ENCODE results near the gene ZNF407.
A peak's percentile ranks its signal among the peaks of the same experiment; 100 is the strongest.

The ZNF407 gene

DNA sequence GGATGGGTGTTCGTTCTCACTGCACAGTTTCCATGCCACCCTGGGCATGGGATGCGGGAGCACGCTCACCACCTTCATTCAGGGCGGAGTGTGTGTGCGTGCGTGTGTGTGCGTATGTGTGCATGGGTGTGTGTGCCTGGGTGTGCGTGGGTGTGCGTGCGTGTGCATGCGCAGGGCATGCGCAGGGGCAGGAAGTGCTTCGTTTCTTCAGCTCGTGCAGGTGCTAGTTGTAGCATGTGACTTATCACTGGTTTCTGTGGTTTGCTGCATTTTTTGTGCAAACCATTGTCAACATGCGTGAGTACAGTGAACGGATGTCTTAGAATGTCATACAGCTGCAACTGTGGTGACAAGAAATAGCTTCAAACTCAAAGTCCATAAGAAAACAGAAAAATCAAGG is 431.8 kb downstream of the ZNF407 start:
- no peak for DNase-seq

DNA sequence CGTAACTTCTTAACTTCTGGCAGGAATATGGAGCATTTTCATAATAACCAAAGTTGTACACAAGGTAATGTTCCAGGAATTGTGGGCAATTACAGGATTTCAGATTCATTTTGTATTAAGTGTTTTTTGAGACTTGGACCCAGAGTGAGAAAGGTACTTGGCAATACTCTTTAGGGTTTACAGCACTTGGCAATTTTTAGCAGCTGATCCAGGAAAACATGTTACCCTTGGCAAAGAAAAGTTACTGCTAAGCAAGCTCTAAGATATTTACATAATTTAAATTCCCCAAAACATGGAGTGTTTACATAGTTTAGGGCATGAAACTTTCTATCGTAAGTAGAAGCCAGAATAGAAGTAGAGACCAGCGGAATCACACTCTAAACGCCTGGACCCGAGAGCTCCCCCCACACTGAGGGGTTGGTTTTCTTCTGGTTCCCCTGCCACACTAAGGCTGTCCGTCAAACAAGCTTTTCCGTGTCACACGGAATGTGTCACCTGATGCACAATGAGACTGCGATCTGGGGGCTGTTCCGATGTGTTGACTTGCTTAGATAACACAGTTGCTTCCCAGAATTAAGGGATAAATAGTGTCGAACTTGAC is 434.1 kb downstream of the ZNF407 start:
- no peak for DNase-seq

DNA sequence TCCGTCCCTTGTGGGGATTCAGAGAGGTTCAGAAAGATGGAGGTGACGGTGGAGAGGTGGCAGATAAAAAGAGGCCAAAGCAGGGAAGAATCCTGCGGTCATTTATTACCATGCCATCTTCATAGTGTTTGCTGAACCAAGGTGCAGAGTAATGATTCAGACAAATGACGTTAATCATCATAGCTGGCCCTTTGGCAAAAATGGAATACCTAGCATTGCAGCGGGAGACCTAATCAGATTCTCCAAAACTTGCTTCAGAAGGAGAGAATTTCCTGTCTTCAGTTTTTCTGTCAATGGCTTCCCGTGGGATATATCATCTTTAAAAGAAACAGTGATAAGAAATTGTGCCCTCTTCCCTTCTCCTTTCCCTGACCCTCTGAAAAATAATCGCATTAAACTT is 435.8 kb downstream of the ZNF407 start:
- DNase-seq, result no peak

DNA sequence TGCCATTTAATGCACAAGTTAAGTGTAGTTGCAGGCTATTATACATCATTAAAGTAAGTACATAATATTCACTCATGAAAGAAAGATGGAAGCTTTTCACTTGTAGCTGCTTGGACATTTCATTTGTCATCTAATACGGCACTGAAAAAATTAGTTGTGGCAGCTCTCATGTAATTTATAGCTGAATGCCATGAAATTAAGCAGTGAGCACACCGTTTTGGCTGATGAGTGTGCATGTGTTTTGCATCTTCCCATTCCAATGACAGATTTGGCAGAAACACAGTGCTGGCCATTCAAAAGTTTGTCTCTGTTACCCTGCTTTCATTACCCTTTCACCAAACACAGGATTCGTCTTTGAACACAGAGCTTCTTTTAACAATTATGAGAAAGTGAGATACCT is 437.3 kb downstream of the ZNF407 start:
- no peak for DNase-seq

DNA sequence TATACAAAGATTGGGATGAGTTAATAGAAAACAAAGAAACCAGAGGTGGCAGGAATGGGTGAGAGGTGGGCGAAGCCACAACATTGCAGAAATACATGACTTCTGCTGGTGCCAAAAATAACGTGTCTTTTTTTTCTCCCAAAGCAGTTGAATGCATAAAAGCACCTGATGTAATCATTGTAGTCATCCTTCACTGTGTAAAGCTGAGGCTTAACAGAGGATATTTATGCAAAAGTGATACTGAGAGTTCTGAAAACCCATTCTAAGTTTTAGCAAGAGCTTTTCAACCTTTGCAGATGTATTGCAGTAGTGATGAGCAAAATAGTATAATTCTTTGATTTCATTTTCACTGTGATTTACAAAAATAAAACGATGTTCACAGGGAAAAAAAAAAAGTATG is 438.3 kb downstream of the ZNF407 start:
- no peak for DNase-seq

DNA sequence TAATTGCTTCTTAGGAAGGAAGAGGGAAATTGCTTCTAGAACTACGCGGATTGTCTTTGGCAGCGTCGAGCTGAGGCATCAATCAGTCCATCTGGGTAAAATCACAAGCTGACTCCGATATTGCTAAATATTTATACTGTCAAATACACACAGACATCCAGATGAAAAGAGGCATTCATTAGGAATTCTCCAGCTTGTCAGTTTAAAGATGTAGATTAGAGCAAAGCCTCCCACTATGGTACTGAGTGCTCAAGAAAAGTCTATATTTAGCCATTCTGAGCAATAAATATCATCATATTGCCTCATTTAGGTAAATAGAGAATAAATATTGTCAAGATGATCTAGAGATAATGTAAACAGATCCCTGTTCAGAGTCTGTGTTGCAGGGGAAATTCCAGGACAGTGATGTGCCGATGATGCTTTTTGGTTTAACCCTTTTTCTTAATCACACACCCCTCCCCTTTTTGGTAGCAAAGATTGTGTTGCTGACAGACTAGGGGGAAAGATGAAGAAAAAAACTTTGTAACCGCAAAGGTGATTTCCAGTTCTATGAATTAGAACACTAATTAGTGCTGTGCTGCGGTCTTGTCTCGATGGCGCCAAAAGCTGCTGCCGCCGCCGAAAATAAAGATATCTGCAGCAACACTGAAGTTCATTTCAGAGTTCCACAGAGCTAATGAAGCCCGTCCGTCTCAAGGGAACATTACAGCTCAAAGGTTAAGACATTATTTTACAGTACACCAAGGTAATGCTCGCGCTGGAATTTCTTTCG is 439.4 kb downstream of the ZNF407 start:
- DNase-seq, result no peak

DNA sequence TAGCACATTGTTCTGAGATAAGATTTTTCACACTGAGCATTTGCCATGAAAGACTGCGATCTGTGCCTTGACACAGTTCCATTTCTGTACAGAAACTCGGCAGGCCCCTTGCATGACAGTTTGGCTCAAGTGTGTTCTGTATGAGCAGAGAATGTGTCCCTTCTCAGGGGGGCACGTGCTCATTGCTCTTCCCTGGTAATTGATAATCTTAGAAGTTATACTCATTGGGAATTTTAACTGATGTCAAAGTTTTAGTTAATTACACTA is 440.0 kb downstream of the ZNF407 start:
- no peak for DNase-seq

DNA sequence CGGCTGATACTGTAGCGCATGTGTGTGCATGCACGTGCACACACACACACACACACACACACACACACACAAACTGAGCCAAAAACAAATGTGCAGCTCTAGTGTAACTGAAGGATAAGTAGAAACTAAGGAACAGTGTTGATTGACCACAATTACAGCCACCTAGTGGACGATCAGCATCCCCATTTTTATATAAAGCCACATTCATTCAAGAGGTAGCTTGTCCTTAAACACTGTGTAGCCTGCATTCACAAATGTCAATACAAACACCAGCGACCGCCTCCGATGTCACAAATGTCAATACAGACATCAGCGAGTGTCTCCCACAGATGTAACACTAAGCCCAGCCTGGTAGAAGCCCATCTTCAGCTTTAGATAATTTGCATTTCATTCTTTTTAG is 443.9 kb downstream of the ZNF407 start:
- peak; percentile 14 to 20 (median 19) for DNase-seq

DNA sequence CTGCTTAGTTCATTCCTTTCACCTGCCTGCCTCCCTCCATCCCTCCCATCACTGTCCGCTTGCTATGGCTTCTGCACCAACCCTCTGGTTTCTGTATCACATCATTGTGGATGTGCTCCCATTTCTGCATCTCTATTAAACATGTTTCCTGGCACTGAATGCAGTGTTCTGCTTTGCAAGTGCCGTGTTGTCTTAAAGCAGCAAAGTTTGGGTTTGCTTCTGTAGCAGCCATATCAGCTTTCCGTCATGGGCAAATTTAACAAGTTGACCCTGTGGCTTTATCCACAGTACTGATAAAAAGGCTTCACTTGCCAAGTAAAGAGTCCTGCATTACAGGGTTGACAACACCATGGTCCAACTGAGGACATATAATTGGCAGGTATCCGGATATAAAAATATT is 445.8 kb downstream of the ZNF407 start:
- DNase-seq, result no peak

DNA sequence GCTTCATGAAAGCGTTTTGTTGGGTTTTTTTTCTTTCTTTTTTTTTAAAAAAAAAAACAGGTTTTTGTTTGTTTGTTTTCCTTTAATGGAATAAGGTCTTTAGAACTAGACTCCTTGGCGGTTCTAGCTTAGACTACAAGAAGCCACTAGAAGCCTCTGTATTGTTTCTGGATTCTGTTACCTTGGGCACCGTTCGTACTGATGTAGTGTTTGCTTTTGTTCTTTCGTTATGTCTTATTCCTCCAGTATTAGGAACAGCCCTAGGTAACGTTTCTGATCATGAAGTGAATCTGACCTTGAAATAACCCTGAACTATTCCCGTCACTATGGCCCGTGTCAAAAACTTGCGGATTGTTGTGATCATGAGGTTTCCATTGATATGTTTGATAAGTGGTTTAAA is 446.6 kb downstream of the ZNF407 start:
- DNase-seq, result no peak

DNA sequence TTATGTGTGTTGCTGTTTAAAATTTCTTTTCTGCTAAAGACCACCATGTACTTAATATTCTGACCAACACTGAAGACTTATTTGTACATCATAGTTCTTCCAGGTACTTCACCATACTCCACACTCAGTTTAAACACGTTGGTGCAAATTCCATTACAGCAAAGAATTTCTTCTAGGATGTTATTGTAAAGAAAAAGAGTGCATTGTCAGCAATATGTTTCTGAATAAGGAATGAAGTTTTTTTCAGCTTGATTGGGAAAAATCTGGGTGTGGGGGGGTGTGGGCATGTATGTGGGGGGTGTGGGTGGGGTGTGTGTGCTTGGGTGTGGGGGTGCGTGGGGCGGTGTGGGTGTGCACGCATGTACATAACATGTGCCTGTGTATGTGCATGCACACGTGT is 447.1 kb downstream of the ZNF407 start:
- no peak for DNase-seq

DNA sequence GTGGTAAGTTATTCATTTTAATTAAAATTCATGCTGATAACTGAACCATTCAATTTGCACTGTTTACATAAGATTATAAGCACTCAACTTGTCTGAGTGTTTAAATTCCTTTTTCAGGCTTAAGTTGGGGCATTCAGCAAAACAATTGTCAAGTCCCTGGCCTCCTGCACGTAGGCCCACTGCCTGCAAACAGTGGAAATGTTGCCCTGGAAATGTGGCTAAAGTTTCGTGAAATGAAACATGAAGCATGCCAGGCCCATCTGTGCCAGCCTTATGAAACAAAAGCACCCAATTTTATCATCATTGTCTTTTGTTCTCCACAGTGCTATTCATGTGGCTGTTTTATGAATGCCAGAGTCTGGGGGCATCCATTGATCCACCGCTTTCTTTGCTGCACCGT is 447.6 kb downstream of the ZNF407 start:
- DNase-seq, result no peak

DNA sequence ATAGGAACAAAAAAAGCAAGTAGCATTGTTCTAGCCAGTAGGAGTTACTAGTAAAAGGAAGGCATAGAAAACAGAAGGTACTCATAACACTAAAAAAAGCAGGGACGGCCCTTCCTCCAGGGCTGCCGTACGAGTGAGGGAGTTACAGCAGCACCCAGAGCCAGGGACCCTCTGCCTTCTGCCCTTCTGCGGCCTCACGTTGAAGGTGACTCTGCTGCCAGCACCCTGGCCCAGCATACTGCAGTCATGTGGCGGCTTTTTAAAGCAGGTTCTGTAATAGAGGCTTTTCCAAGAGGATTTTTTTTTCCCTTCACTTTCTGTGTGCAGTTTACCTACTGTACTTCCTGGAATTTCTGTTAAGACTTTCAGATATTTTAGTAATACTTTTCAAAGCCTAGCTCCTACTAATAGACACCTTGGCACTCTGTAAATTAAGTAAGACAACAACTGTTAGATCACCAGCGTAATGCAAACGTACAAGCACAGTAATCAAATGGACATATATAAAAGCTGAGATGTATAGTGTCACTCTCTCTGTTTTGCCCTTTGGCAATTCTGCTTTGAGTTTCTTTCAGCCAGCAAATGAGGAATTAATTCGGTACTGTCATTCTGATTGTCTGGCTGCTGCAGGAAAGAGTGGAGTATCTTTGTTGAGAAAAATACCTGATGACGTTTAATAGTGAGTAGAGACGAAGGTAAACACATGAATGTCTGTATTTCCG is 449.7 kb downstream of the ZNF407 start:
- no peak for DNase-seq

DNA sequence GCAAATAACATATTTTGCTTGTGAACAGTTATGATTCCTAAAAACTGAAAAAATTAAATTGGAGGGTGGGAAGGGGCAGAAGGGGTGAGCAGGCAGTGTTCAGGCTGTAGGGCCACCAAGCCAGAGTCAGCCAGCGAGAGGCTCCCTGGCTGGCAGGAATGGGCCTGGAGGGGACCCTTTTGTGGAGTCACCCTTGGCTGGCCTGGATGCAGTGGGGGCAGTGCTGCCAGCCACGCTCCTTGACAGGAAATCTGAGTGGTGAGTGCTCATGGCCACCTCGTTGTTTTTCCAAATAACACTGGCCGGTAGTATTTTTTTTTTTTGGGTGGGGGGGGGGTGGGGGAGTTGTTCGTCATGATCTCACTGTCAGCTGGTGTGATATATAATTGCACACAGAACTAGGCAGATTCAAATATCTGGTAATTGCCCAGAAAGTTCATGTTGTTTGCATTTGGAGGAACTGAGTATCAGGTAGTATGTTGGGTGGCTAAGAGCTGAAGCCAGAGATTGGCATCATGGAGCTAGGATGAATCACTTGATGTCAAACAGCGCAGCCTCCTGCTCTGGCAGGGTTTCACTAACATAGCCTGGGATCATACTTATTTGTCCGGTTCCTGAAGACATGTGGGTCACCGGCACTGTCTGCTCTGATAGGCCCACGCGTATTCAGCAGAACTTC is 451.2 kb downstream of the ZNF407 start:
- no peak for DNase-seq

DNA sequence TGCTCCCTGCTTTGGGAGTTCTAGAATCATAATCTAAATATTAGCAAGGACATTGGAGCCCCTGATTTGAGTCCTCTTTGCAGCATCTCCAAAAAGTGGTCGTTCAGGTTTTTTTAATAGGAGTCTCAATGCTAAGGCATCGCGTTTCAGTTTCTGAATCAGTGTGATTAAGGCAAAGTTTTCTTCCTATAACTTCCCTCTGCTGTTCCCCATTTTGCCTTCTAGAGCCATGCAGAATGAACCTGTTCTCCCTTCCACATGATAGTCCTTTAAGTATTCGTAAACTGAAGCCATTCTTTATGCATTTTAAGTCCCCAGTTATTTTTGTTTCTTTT is 451.8 kb downstream of the ZNF407 start:
- DNase-seq, result no peak

DNA sequence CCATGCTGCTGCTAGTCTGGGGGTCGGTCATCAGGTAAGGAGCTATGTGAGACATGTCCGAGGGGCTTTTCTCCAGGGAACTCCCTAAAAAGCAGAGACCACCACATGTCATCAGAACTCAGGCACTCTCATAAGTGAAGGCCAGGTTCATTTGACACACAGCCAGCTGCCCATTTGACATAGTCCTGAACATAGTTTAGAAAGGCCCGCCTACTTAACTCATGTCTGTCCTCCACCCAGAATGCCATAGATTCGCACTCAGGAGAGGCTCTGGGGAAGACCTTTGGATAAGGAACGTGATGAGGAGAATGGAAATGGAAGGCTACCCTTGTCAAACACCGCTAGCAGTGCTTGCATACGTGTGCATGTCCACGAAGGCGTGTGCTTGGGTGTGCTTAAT is 454.1 kb downstream of the ZNF407 start:
- no peak for DNase-seq

DNA sequence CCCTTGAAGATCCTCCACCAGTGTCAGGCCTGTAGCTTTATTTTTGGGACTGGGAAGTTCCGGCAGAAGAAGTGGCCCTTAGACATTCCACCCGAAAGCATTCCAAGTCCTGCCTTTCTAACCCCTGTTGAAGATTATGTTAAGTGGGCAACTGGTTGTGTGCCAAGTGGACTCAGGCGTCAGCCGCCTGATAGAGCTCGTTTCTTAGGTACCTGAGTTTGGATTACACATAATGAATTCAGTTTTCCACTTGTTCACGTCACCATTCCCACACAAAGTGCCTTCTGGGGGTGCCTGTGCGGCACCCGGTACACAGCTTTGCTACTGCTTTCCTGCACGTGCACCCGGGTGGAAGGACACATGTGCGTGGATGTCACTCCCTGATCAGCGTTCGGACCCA is 454.8 kb downstream of the ZNF407 start:
- DNase-seq, result no peak

DNA sequence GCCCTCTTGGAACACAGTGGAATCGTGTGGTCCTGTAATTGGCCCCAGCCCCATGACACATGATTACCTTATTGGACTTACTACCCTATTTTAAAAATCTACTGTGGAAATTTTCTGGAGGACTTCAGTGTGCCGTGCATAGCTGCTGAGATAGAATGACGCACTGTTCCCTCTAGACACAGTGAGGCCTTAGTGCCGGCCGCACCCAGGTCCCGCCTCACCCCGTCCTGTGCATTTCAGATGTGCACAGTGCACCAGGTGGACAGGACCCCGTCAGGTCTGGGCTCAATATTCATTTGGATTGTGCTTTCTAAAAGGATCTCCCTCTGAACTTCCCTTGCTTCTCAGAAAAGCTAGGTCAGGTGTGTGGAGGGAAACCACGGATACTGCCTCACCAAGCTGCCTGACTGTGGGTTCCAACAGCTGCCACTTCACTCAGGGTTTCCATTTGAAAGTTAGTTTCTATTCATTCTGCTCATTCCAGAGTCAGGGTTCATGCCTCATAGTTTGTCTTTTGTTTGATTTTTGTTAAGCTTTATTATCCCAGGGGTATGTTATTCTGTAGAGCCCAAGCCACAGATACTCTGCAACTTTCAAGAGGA is 455.5 kb downstream of the ZNF407 start:
- DNase-seq, result no peak

DNA sequence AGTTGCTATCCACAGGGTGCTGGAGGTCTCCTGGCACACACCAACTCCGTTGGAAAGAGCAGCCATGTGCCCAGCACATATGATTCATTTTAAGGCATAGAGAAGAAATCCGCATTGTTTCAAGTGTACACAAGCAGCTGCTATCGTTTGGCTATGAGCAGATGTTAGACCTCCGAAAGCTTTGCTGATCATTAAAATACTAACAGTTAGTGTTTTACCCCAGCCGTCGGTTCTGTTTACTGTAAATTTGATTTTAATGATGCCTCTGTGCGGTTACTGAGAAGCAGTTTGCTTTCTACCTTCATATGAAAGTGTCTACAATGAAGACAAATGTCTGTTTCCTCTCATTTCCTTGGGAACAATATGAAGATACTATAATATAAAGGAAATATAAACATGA is 456.4 kb downstream of the ZNF407 start:
- DNase-seq, result no peak

DNA sequence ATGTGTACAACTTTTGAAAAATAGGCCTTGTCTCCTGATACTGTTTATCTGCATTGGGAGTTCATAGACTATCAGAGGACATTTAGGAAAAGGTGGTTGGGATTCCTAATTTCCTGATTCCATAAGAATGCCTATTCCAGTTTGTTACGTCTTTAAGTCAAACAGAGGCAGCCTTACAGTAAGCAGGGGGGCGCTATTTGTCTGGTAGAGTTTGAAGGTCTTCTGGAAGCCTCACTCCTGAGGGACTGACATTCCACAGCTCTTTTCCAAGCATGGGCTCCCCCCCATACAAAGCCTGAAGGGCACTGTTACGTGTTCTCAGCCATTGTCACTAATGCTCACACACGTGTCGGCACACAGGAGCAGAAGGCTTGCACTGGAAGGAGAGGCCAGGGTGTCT is 456.9 kb downstream of the ZNF407 start:
- DNase-seq, result no peak

DNA sequence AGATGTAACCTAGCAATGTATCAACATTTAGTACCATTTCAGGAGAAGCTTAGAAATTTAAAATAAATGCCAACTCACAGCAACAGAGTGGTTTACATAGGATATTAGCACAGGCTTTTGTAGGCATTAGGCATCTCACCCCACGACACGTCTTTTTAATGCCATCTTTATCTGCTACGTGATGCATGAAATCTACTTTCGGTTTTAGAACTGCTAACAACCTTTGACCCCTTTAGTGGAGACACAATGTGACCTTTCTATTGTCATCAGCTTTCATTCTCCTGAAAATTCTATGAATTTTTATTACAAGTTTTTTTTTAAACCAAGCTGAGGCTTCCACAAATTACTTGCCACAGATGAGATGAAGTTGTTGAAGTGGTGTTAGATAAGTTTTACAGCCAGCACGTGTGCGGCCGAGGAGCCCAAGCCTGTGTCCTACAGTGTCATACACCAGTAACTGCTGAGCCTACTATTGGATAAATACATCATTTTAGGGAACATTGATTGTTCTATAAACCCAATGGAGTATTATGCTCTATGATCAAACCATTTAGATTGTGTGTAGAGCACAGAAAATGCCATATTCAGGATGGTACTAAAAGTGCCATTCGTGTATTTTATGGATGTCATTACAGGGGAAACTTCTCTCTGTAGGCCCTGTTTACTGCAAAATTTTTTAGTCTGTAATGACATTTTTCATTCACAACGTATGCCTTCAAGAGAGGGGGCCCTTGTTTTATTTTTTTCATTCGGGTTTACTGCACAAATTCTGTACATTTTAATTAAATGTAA is 459.7 kb downstream of the ZNF407 start:
- no peak for DNase-seq

DNA sequence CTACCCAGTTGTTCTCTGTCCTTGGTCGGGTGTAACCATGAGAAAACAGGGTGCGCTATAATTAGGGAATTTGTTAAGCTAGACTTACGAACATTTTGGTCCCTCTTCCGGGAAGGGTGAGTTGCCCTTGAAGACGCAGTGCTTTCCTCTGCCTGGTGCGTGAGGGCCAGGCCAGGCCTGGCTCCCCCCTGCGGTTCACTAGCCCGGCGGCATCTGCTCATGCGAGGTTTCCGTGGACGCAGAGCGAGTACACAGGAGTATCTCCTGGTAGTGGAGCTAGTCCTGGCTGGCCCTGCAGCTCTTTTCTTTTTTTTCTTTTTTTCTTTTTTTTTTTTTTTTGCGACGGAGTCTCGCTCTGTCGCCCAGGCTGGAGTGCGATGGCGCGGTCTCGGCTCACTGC is 462.5 kb downstream of the ZNF407 start:
- DNase-seq, result no peak
